OCI-LY7 (cell line): Measurements from ENCODE around the gene KIAA1217.

Experiments used
- CTCF ChIP-seq: fragments of 200-600 bp; sonication (generic); conservative IDR thresholded peaks from 2 replicates; pipeline ENCODE4 v1.5.1; 2014; ENCODE audit warnings: mild to moderate bottlenecking, antibody characterized with exemption, low read length, moderate library complexity, mixed read lengths
- EZH2phosphoT487 ChIP-seq: fragments of 200-600 bp; sonication (generic); IDR thresholded peaks from 2 replicates; pipeline ENCODE4 v1.6.1; 2018; ENCODE audit warnings: low read depth, borderline replicate concordance, mild to moderate bottlenecking, mixed run types, antibody characterized with exemption, low read length, moderate library complexity, mixed read lengths

DNA sequence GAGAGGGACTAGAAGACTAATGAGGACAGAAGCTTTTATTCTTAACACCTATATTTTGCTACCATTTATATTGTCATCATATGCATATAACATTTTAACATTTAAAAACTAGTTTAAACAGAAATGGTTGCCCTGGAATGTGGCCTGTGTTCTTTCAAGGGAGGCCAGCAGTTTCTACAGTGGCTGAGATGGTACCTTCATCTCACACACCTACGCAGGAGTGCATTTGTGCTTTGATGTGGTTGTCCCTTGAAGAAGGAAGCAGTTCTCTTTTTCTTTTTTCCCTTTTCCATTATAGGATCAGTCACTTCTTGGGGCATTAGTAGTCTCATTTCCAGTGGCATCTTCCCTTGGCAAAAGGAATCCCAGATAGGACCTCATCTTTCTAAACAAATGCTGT is 38.9 kb downstream of the KIAA1217 start:
- TF ChIP-seq CTCF (no peak), EZH2phosphoT487 (no peak)
